T follicular helper cell (primary cell): Measurements from ENCODE around the gene SIAH3.
"Not testable (repeated sequence)": the region's sequence is repeated elsewhere in the genome, so short reads cannot be mapped to it uniquely, and the experiment has no call there.

Experiments
- DNase-seq: peaks from one replicate; pipeline ENCODE4 v3.0.0-alpha.2; 2020; ENCODE audit warnings: low read depth
- total RNA-seq, 2 experiments: gene quantifications; one replicate each; lab custom pipeline; 2026; lab: John Stamatoyannopoulos, UW

Gene SIAH3
- total RNA-seq, result 0.22 to 11.3 reads per million in 2 experiments

GRCh38 chr13:45851171-45851921 is at the start of gene SIAH3:
TSS of gene SIAH3 (minus strand) at chr13:45851753. CDS start at chr13:45851629, 124 bp downstream.
- DNase-seq, result no peak

- DNase-seq, result no peak
Measured at GRCh38 chr13:45899406-45899805, 47.9 kb upstream of the SIAH3 start.

GRCh38 chr13:45897562-45897961 is 46.0 kb upstream of the SIAH3 start:
- DNase-seq, result no peak

- DNase-seq, result no peak
Measured at GRCh38 chr13:45896285-45896684, 44.7 kb upstream of the SIAH3 start.

- DNase-seq, result no peak
Measured at GRCh38 chr13:45895881-45896280, 44.3 kb upstream of the SIAH3 start.

GRCh38 chr13:45892513-45892912 is 41.0 kb upstream of the SIAH3 start:
- DNase-seq, result no peak

- DNase-seq, result no peak
Measured at GRCh38 chr13:45889590-45890243, 38.2 kb upstream of the SIAH3 start.

- no peak for DNase-seq
Measured at GRCh38 chr13:45886466-45886865, 34.9 kb upstream of the SIAH3 start.

GRCh38 chr13:45885194-45885593 is 33.6 kb upstream of the SIAH3 start:
- DNase-seq, result no peak

GRCh38 chr13:45882626-45883025 is 31.1 kb upstream of the SIAH3 start:
- no peak for DNase-seq

GRCh38 chr13:45881353-45881752 is 29.8 kb upstream of the SIAH3 start:
- DNase-seq, result no peak

- DNase-seq, result no peak
Measured at GRCh38 chr13:45880242-45880641, 28.7 kb upstream of the SIAH3 start.

- no peak for DNase-seq
Measured at GRCh38 chr13:45879666-45880065, 28.1 kb upstream of the SIAH3 start.

GRCh38 chr13:45878966-45879365 is 27.4 kb upstream of the SIAH3 start:
- DNase-seq, result no peak

- DNase-seq, result no peak
Measured at GRCh38 chr13:45876781-45877180, 25.2 kb upstream of the SIAH3 start.

GRCh38 chr13:45875951-45876350 is 24.4 kb upstream of the SIAH3 start:
- no peak for DNase-seq

GRCh38 chr13:45873491-45874325 is 22.2 kb upstream of the SIAH3 start:
- DNase-seq, result no peak

GRCh38 chr13:45872566-45872965 is 21.0 kb upstream of the SIAH3 start:
- DNase-seq, result no peak

GRCh38 chr13:45871201-45871600 is 19.6 kb upstream of the SIAH3 start:
- not testable (repeated sequence) for DNase-seq

GRCh38 chr13:45870232-45870631 is 18.7 kb upstream of the SIAH3 start:
- DNase-seq, result no peak

GRCh38 chr13:45865414-45865813 is 13.9 kb upstream of the SIAH3 start:
- no peak for DNase-seq
